NCI-H1694 treated with DMSO at 0.1 percent for 48 hours (cell line): Measurements from ENCODE around the gene MFSD12.
"Not testable (repeated sequence)": the region's sequence is repeated elsewhere in the genome, so short reads cannot be mapped to it uniquely, and the experiment has no call there.

Source experiments
- DNase-seq: peaks from one replicate; lab custom pipeline; 2025; lab: John Stamatoyannopoulos, UW

Gene MFSD12

DNA sequence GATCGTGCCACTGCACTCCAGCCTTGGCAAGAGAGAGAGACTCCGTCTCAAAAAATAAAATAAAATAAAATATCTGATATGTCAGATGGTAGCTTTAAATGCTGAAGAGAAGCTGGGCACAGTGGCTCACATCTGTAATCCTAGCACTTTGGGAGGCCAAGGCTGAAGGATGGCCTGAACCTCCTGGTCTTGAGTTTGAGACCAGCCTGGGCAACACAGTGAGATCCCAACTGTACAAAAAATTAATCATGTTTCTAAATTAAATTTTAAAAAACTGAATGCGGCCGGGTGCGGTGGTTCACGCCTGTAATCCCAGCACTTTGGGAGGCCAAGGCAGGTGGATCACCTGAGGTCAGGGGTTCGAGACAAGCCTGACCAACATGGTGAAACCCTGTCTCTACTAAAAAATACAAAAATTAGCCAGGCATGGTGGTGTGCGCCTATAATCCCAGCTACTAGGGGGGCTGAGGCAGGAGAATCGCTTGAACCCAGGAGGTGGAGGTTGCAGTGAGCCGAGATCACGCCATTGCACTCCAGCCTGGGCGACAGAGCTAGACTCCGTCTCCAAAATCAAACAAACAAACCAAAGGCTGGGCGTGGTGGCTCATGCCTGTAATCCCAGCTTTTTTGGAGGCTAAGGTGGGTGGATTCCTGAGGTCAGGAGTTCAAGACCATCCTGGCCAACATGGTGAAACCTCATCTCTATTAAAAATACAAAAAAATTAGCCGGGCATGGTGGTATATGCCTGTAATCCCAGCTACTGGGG, 26.8 kb upstream of the MFSD12 start:
- not testable (repeated sequence) for DNase-seq

DNA sequence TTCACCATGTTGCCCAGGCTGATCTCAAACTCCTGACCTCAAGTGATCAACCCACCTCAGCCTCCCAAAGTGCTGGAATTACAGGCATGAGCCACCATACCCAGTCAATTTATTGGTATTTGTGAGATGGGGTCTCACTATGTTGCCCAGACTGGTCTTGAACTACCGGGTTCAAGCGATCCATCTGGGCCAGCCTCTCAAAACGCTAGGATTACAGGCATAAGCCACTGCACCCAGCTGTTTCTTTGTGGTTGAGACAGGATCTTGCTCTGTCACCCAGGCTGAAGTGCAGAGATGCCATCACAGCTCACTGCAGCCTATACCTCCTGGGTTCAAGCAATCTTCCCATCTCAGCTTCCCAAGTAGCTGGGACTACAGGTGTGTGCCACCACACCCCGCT, 24.4 kb upstream of the MFSD12 start:
- DNase-seq = not testable (repeated sequence)

DNA sequence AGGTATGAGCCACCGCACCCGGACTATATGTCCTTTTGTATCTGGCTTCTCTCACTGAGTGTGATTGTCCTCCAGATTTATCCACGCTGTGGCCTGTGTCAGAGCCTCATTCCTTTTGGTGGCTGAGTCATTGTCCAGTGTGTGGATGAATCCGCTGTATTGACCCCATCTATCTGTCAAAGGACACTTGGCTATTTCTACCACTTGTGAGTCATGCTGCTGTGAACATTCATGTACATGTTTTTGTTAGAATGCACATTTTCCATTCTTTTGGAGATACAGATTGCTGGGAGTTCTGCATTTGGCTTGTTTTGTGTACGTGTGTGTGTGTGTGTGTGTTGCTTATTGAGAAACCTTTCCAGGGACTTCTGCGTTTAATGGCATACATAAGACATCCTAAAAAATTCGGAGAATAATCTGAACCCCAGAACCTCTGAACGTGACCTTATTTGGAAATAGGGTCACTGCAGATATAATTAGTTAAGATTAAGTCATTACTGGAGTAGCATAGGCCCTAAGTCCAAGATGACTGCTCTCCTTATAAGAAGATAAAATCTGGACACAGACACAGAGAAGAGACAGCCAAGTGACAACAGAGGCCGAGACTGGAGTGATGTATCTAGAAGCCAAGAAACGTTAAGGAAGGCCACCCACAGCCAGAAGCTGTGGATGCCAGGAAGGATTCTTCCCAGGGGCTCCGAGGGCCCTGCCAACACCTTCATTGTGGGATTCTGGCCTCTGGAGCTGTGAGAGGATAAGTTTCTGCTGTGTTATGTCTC, 23.0 kb upstream of the MFSD12 start:
- DNase-seq = no peak

DNA sequence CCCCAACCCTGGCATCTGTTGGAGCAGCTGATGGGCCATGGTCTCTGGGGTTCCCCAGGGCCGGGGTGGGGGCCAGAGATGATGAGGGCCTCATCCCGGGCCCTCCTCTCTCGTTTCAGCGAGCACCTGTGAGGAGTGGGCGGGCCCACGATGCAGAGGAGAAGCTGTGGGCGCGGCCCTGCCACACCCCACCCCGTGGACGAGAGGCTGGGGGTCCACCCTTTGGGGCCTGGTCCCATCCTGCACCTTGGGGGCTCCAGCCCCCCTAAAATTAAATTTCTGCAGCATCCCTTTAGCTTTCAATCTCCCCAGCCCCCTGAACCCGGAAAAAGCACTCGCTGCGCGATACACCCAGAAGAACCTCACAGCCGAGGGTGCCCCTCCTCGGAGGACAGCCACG, 21.0 kb upstream of the MFSD12 start:
- DNase-seq = no peak

DNA sequence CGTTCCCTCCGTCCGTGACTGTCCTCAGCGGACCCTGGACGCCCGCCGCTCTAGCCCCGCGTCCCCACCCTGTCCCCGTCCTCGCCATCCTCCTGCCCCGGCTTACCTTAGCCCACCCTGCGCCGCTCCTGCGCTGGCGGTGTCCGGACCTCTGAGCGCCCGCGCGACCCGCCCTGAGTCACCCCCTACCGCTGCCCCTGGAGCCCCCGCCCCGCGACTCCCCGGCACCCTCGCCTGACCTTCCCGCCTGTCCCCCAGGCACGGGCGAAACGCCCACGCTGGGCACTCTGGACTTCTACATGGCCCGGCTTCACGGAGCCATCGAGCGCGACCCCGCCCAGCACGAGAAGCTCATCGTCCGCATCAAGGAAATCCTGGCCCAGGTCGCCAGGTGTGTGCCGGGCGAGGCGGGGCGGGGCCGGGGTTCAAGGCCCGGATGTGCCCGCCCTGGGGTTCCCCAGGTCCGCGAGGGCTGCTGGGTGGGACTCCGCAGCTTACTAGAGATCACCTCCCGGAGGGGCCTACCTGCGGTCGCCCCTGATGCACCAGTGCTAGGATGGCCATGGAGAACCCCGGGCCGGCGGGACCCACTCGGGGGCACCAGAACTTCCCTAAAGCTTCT, 20.4 kb upstream of the MFSD12 start:
- no peak for DNase-seq

DNA sequence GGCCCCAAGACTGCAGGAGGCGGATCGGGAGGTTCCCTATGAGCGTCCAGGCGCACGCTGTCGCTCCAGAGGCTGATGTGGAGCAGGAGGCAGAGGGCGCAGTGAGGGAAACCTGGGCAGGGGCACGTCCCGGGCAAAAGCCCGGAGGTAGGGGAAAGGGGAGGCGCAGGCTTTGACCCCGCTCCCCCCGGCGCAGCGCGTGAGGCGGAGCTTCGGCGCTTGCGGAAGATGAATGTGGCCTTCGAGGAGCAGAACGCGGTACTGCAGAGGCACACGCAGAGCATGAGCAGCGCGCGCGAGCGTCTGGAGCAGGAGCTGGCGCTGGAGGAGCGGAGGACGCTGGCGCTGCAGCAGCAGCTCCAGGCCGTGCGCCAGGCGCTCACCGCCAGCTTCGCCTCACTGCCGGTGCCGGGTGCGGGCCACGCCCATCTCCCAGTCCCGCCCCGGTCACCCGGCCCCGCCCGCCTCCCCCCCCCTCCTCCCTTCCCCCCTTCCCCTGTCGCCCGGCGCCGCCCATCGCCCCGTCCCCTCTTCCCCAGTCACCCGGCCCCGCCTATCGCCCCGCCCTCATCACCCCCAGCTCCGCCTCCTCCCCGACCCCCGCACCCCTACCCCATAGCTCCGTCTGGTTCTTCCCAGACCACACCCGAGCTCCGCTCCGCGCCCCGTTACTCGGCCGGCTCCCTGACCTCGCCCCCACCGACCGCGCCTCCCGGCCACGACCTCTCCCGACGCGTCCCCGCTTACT, 19.5 kb upstream of the MFSD12 start:
- DNase-seq = no peak

DNA sequence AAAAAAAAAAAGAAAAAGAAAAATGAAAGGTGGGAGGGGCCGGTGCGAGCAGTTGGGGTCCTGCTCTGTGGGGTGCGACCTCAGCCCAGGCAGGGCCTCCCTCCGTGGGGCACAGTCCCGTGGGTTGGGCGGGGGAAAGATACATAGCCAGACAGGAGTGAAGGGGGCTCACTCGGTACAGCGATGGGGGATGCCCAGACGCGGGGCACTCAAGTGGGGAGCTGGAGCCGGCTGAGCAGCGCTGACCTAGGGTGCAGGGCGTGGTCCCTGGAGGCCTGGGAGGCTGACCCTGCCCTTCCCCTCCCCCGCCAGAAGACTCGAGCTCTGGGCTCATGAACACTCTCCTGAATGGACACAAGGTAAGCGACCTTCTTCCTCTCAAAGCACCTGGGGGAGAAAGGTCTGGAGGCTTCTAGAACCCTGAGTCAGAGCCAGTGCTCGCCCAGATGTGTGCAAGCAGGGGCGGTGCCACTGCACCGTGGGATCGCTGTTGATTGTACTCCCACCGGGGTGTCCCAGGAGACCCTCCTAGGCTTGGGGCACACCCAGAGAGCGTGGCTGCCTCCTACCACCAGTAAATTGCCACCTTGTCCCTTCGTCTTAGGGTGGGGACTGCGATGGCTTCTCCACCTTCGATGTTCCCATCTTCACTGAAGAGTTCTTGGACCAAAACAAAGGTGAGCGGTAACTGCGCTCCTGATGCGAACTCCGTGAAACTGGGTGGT, 18.7 kb upstream of the MFSD12 start:
- DNase-seq = no peak

DNA sequence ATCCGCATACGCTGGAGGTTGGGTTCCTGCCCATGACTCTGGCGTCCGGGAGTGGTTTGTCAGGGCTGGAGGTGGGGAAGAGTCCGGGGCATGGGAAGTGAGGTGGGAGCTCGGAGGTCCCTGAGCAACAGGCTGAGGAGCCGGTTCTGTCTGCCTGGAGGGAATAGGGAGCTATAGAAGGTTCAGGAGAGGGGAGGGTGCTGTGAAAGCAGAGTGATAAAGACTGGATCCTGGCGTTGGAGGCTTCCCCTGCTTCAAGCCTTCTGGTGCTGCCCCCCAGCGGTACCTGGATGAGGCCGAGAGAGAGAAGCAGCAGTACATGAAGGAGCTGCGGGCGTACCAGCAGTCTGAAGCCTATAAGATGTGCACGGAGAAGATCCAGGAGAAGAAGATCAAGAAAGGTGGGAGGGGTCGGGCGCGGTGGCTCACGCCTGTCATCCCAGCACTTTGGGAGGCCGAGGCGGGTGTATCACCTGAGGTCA, 17.9 kb upstream of the MFSD12 start:
- peak; percentile 28 for DNase-seq

DNA sequence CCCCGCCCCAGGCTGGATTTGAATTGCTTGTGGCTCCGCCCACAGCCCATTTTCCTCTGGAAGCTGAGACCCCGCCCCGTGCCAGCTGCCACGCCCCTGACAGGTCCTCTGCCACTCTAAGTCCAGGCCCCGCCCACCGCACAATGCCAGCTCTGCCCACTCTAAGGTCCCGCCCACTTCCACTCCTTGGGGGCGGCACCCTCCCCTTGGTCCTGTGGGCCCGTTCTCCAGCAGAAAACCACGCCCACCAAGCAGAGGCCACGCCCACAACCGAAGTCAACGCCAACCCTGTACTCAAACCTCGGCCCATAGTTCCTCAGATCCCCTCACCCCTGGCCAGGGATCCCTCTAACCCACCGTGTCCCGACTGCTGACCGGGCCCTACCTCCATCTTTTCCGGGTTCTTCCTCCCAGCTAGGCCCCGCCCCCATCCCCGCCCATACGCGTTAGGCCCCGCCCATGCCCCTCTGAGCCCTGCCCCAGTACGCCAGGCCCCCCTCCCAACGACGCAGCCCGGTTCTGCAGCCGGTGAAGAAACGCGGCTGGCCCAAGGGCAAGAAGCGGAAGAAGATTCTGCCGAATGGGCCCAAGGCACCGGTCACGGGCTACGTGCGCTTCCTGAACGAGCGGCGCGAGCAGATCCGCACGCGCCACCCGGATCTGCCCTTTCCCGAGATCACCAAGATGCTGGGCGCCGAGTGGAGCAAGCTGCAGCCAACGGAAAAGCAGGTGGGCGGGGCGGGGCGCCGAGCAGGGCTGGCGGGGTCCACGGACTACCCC, 16.7 kb upstream of the MFSD12 start:
- DNase-seq = peak; percentile 39

DNA sequence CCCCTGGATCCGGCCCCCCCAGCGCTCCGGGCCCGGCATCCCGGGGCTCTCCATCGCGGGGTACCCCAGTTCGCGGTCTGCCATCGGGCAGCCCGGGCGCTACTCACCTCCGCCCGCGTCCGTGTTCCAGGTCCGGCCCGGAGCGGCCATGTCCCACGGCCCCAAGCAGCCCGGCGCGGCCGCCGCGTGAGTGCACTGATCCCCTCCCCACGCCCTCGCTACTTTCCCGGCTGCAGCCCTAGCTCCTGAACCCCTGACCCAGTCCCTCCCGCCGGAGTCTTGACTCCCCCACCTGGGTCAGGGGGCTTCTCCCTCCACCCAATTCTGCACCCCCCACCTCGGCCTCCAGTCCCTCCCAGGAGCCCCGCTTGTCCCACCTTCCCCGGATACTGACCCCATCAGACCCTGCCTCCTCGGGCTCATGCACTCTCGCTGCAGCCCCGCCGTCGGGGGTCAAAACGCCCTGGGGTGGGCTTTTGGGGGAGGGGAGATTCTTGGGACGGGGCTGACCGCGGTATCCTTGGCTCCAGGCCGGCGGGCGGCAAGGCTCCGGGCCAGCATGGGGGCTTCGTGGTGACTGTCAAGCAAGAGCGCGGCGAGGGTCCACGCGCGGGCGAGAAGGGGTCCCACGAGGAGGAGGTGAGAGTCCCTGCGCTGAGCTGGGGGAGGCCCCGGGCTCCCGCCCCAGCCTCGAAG, 15.9 kb upstream of the MFSD12 start:
- DNase-seq = no peak

DNA sequence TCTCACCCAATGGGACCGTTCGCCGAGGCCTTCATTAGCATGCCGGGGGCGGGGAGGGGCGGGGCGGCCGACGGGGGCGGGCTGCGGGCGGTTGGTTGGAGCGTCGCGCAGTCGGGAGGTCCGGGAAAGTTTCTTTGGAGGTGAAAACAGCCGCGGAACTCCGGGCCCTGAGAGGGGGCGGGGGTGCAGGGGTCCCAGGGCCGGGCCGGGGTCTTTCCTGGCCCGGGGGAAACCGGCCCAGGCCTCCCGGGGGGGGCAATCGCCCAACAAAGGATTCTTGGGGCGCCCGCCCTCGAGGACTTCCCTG, 15.4 kb upstream of the MFSD12 start, which contains the start of gene HMG20B:
HMG20B (plus strand) TSS at position 90 of the 307 bp plus-strand sequence. CDS start 366 bp downstream, outside the sequence.
- no peak for DNase-seq

DNA sequence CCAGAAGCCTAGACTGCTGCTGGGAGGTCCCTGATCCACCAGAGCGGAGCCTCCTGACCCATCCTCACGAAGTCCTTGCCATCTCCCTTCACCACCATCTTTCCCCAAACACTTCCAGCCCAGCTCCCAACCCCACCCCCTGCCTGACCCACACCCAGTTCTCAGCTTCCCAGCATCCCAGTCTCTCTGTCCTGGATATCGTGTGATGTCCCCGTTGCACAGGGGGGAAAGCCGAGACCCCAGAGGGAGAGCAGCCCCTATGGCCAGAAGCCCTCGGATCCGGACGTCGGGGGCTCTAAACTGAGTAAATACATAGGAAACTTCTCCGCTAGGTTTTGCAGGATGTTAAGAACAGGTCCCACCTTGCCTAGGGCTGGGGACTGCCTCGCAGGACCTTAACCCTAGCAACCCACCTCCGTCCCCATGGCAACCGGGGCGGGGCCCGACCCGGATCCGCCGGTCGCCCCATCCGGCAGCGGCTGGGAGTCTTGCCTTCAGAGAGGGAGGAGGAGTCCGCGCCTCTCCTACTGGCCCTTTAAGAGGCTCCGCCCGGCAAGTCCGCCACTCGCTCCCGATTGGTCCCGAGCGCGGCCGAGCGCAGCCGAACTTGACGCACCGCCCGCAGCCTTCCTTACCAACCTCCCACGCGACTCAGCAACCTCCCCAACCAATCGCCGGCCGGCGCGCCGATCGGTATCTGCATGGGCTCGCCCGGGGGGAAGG, 14.9 kb upstream of the MFSD12 start:
- DNase-seq = peak; percentile 94

DNA sequence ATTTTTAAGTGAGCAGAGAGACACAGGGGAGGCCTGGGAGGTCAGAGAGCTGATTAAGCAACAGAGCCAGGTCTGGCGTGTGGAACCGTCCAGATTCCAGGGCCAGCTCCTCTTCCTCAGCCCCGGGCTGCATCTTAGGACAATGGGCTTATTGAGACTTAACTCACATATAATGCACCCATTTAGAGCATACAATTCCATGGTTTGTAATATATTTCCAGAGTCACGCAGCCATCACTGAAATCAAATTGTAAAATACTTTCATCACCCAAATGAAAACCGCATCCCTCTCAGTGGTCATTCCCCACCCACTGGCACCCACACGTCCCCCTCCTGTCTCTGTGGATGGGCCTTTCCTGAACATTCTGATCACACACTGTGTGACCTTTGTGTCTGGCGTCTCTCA, 13.2 kb upstream of the MFSD12 start:
- DNase-seq = no peak

DNA sequence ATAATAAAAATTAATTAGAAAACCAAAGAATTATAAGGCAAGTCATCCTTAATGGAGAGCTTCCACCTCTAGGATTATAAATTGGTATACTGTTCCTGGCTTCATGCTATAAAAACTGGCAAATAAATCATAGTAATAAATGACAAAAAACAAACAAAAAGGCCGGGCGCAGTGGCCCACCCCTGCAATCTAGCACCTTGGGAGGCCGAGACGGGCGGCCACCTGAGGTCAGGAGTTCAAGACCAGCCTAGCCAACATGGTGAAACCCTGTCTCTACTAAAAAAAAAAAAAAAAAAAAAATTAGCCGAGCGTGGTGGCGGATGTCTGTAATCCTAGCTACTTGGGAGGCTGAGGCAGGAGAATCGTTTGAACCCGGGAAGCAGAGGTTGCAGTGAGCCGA, 12.7 kb upstream of the MFSD12 start:
- DNase-seq = not testable (repeated sequence)

DNA sequence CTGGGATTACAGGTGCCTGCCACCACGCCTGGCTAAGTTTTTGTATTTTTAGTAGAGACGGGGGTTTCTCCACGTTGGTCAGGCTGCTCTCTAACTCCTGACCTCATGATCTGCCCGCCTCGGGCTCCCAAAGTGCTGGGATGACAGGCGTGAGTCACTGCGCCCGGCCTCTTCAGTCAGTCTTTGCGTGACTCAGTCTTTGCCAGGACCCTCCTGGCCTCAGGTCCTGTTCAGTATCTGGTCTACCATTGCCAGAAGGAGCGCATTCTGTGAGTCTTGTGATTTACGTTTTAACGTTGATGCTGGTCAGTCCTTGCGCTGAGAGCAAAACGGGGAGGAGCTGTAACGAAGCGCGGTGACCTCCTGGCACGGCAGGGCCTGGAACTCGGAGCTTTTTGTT, 7.8 kb upstream of the MFSD12 start:
- no peak for DNase-seq

DNA sequence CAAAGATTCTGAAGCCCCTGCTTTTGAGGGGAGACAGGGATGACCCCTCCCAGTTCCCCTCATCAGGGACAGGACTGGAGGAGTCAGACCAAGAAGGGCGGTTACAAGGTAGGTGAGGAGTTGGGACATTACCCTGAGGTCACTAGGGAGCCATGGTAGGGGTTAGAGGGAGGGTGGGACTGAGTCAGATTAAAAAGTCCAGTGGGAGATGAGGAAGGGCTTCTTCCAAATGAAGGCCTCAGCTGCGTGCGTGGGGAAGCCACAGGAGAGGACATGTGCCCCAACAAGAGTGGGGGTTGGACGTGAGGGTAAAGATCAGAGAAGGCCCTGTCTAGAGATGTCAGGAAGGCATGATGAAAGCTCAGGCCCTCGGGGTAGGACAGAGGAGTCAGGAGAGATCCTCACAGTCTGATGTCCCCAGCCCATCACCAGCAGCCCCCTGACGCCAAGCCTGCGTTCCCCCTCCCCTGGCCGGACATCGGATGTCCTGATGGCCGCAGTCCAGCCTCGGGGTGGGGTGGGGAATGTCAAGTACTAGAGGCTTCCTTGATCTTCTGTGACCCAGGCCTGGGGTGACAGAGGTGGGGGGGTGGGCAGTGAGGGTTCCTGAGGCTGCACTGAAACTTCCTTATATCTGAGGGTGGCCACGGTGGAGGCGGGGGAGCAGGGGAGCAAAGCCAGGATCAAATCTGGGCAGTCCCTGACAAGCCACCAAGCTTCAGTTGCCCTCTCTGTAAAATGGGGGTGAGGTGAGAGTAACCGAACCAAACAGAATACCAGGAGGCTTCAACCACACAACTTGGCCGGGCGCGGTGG, 6.5 kb upstream of the MFSD12 start:
- no peak for DNase-seq

DNA sequence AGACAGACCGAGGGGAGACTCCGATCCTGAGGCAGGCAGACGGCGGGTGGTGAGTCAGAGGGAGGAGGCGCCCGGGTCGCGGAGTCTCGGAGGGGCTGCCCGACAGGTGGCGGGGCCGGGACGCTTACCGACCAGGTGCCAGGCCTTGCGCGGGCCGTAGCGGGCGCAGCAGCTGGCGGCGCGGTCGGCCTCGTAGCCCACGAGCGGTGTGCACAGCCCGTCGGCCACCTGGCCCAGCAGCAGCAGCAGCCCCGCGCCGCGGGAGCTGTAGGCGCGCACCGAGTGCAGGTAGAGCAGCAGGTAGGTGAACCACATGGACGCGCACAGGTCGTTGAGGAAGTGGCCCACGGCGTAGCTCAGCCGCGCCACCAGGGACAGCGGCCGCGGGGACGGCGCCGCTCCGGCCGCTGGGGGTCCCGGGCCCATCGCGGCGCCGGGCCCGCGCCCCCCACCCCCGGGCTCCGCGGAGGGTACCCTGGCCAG, 367 bp downstream of the MFSD12 start:
- no peak for DNase-seq

DNA sequence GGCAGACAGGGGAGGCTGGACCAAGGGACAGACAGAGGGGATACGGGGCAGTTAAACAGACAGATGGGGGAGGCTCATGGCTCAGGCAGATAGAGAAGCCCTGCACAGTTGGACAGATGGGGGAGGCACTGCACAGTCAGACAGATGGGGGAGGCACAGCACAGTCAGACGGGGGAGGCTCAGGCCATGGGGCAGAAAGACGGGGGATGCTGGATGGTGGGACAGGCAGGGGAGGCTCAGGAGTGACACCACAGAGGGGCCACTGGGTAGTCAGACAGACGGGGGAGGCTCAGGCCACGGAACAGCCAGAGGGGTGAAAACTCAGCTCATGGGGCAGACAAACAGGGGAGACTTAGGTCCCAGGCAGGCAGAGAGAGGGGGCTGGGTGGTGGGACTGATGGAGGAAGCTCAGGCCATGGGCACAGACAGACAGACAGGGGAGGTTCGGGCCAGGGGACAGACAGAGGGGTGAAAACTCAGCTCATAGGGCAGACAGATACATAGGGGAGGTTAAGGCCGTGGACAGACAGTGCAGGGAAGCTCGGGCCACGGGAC, 886 bp downstream of the MFSD12 start:
- DNase-seq = no peak
